Measurements from ENCODE around the gene NEDD1.

Gene NEDD1

DNA sequence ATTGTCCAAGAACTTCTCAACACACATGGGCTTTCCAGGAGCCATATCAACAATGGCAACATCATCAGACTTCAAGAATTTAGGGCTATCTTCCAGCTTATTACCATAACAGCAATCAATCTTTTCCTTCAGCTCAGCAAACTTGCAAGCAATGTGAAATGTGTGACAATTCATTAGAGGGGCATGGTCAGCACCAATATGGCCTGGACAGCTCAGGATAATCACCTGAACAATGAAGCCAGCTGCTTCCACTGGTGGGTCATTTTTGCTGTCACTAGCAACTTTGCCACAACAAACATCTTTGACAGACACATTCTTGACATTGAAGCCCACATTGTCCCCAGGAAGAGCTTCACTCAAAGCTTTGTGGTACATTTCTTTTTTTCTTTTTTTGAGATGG lies 5.9 kb upstream of the NEDD1 start:
- no peak for DNase-seq (ENCODE audit: low spot score)

DNA sequence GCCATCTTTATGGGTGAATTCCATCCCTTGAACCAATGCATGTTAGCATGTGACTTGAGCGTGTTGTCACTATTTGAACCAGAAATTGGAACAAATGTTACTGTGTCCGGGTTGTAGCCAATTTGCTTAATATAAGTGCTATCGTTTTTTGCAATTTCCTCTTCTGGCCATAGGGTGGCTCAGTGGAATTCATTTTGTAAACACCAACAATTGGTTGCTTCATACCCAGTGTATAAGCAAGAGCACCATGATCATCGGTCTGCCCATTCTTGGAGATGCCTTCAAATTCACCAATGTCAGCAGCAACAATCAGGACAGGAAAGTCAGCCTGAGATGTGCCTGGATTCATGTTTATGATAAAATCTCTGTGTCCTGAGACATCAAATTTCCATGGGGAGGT lies 5.0 kb upstream of the NEDD1 start:
- no peak for DNase-seq (ENCODE audit: low spot score)

GRCh38 chr12:96906498-96906848 lies 584 bp upstream of the NEDD1 start:
- peak; percentile 3 for DNase-seq (ENCODE audit: low spot score)

- DNase-seq (ENCODE audit: low spot score), result peak; percentile 18
Observed at GRCh38 chr12:96907671-96908422, 790 bp downstream of the NEDD1 start.

DNA sequence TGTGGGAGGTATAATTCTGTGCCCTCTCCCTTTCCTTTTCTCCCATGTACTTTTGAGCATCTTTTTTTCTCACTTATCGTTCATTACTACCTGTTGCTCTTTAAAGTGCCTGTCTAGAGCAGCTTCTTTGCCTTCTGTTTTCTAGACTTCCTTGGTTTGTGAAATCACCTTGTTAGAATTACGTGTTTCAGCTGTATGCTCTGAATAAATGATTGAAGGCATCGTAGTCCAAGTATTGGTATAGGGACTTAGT lies 1.3 kb downstream of the NEDD1 start:
- DNase-seq (ENCODE audit: low spot score), result no peak

DNA sequence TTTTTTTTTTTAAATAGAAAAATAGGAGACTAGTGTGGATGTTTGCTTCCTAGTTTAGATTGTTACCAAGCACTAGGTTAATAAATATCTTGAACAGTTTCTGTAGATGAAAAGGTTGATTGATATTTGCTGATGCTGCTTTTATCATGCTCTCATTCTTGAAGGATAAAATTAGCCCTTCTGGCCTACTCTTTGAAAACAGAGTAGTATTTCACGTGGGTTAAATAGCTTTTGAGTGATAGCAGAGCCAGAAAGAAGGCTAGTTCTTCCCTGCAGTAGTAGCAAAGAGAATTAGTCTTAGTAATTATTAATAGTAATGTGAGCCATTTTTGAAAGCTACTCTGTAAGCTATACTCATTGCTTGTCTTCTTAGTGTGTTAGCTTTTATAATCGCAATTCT lies 5.2 kb downstream of the NEDD1 start:
- no peak for DNase-seq (ENCODE audit: low spot score)

DNA sequence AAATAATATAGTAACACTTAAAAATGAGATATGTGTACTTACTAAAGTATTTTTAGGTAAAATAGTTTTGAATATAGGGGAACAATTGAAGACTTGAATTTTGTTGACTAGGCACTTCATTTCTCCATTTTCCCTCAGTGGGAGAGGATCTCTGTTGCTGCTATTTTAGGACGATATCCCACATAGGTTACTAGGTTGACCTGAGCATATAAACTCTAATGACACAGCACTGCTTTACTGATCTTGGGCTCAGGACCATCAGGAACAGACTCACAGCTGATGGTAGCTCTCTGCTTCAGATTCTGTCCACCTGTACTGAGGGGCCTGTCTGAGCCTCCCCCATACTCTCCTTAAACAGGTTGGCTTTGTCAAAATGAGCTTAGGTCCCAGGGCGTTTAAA lies 5.9 kb downstream of the NEDD1 start:
- DNase-seq (ENCODE audit: low spot score), result no peak

DNA sequence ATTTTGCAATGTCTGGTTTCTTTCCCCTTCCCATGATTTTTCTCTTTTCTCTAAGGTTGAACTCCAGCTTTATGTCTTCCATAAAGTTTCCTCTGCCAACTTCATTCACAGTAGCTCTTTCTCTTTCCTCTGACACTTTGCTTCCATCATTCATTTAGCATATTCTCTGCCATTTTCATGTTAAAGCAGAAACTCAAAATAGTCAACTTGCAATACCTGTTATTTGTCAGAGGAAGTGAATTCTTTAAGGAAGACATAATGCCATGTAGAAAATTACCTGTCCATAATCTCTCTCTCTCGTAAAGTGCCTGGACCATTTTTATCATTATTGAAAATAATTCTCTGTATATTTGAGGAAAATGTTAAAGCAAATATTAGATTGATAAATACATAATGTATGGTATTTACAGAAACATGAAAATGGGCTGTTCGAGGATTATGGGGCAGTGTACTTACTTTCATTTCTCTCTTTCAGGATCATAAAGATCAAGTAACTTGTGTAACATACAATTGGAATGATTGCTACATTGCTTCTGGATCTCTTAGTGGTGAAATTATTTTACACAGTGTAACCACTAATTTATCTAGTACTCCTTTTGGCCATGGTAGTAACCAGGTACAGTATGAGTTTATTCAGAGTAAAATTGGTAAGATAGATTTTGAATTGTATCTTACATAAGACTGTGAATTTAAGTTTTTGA lies 12.6 kb downstream of the NEDD1 start:
- no peak for DNase-seq (ENCODE audit: low spot score)

DNA sequence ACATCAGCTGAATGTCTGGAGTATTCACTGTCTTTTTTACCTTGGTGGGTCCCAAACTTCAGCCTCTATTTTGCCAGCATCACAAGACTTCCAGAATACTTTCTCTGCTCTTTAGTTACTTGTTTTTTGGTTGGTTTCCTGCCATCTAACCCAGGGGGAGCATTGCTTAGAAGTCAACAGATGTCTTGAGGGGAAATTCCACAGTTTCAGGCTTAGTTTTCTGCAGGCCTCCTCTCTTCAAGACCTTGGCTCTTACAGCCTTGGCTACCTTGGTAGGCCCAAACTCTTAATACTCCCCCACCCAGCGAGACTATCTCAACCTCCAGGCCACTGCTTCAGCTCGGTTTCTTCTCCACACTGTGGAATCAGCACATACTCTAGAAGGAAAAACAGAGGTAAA lies 41.7 kb downstream of the NEDD1 start:
- DNase-seq (ENCODE audit: low spot score), result no peak

GRCh38 chr12:96979532-96979931 lies 72.5 kb downstream of the NEDD1 start:
- no peak for DNase-seq (ENCODE audit: low spot score)

DNA sequence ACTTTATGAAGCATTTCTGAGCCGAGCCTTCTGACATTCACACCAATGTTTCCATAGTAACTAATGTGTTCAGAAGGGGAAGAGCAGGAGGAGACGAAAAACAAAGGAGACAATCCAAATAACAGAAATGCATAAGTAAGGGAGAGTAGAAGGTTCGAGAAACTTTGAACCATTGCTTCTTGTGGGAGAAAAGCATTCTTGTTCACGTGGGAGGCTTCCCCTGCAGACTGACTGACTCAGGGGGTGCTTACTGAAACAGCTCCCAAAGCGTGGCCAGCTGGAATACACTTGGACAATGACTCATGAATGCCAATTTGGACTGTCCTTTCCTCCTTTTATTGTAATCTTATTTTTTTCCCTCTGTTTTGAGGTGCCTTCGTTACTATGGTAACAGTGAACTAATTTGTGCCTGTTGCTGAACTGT lies 73.9 kb downstream of the NEDD1 start:
- no peak for DNase-seq (ENCODE audit: low spot score)

- DNase-seq (ENCODE audit: low spot score), result no peak
Observed at GRCh38 chr12:96981911-96982310, 74.9 kb downstream of the NEDD1 start.

GRCh38 chr12:96982671-96983070 lies 75.6 kb downstream of the NEDD1 start:
- no peak for DNase-seq (ENCODE audit: low spot score)

DNA sequence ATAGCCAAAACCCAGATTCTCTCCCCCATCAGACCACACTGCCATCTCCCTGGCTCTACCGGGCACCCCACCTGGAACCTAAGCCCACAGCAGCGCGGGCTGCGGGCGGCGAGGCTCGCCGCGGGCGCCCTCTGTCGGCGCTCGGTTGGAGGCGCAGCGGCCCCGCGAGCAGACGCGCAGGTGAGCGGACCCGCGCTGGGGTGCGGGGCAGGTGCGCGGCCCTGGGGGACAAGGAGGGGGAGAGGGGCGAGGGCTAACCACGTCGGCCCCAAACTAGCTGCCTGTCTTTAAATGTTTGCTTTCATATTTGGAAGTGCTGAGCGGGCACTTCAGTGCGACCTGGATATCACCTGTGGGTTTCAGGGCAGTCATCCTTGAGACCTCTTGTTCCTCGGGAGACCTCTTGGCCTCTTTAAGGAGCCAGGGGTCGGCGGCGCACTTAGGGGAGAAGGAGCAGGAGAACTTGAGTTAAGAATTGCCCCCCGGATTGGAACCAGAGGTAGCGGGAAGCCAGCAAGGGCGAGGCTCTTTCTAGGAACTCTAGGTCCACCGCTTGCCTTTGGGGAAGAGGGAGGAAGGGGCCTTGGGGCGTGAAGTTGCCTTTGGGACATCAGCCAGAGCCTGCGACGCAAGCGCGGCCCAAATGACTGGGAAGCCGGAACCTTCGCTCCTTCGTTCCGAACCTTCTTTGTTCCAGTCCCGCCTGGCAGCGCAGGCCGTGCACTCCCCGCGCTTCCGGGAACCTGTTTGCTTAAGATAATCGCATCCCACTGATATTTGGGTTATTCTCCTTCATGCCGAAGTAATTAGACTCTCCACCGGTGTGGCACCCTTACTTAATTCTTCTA lies 78.7 kb downstream of the NEDD1 start:
- DNase-seq (ENCODE audit: low spot score), result no peak

GRCh38 chr12:96986883-96987523 lies 79.9 kb downstream of the NEDD1 start:
- peak; percentile 38 for DNase-seq (ENCODE audit: low spot score)

GRCh38 chr12:96988919-96989318 lies 81.9 kb downstream of the NEDD1 start:
- no peak for DNase-seq (ENCODE audit: low spot score)

DNA sequence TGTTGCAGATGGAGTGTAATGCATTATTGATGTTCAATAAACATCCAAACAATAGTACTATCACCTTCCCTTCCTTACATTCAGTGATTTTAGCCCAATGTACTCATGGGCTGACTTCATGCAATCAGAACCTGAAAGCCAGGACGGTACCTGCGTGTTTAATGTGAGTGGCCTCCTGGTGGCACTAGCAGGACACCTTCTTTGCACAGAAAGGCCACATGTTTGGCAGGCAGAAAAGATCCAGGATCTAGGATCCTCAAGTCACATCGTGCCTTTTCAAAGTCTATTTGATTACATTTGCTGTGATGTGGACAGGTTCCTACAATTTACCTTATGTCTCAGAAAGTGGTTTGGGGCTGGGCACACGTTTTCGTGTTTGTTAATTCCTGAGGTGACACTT lies 82.9 kb downstream of the NEDD1 start:
- peak; percentile 23 for DNase-seq (ENCODE audit: low spot score)

DNA sequence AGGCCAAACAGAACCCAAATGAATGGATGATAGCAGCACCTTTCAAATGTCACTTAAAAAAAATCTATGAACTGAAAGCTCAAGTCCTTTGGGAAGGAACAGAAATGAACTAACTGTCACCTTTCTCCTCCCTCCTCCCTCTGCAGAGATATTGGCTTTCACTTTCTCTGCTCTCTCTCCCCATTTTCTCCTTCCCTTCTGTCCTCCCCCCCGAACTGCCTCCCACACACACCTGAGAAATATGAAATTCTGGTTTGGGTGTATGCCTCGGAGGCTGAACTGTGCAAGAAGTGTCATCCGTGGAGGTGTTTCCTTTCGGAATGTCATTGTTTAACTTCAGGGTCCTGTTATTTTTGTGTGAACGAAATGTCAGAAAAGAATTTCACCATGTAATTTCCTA lies 87.8 kb downstream of the NEDD1 start:
- DNase-seq (ENCODE audit: low spot score), result no peak

DNA sequence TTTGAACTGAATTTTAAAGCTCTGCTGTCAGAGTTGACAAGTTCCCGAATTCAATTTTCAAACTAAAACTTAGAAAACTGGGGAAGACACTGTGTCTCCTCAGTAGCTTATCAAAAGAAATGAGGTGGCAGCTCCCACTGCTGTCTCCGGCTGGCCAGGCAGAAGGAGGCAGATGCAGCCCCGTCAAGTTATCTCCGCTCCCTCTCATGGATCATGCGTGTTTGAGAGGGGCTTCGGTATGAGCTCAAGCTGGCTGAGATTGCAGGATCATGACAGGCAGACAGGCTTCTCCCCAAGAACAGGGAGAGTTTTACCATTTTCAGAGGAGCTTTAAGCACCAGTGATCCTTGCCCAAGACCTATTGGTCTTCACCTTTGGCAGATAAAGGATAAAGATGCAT lies 88.8 kb downstream of the NEDD1 start:
- DNase-seq (ENCODE audit: low spot score), result no peak

DNA sequence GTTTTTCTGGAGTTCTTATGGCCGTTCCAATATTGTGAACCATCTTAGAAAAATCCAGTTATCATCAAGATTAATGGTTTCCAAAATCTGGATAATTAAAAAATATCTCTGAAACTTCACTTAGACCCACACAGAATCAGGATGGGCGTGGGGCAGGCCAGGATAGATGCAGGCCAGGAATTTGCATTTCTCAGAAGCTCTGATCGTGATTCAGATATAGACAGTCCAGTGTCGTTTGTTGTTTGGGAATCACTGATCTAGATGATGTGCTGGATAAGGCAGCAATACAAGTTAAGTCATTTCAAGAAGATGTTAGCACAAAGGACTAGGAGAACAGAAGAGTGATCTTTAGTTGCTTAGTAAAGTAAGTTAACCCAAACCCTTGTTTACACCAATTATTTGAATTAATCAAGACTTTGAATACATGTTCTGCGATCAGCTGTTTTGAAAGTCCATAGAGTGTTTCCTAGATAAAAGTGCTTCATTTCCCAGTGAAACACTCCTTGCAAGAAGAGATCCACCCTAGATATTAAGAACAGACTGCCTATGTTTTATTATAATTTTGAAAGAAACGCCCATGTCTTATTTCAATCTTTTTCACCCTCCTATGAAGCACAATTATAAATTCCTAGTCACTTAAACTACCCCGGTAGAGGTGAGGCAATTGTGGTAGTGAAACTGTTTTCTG lies 90.9 kb downstream of the NEDD1 start:
- no peak for DNase-seq (ENCODE audit: low spot score)

DNA sequence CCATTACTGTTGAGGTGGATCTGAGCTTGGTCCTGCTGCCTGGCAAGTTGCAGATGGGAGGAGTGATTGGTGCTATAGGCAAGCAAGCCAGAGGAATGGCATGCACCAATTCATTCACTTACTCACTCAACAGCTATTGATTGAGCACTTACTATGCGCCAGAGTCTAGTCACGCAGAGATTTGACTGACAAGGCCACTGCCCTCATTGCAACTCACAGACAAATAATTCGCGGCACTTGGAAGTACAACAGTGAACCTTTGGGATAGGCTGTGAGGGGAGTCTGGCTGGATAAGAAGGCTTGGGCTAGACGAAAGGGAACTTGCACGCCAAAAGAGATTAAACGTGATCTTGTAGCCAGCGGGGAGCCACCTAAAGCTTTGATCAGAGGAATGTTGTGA lies 96.2 kb downstream of the NEDD1 start:
- no peak for DNase-seq (ENCODE audit: low spot score)
